ENCODE measurements around the gene CATSPERB. TPM values are rescaled to one million over a fixed set of nuclear protein-coding genes. Genes with fewer than 3 reads are reported as not detected.
"Not testable (repeated sequence)": the region's sequence is repeated elsewhere in the genome, so short reads cannot be mapped to it uniquely, and the experiment has no call there.

The CATSPERB gene, protein sequence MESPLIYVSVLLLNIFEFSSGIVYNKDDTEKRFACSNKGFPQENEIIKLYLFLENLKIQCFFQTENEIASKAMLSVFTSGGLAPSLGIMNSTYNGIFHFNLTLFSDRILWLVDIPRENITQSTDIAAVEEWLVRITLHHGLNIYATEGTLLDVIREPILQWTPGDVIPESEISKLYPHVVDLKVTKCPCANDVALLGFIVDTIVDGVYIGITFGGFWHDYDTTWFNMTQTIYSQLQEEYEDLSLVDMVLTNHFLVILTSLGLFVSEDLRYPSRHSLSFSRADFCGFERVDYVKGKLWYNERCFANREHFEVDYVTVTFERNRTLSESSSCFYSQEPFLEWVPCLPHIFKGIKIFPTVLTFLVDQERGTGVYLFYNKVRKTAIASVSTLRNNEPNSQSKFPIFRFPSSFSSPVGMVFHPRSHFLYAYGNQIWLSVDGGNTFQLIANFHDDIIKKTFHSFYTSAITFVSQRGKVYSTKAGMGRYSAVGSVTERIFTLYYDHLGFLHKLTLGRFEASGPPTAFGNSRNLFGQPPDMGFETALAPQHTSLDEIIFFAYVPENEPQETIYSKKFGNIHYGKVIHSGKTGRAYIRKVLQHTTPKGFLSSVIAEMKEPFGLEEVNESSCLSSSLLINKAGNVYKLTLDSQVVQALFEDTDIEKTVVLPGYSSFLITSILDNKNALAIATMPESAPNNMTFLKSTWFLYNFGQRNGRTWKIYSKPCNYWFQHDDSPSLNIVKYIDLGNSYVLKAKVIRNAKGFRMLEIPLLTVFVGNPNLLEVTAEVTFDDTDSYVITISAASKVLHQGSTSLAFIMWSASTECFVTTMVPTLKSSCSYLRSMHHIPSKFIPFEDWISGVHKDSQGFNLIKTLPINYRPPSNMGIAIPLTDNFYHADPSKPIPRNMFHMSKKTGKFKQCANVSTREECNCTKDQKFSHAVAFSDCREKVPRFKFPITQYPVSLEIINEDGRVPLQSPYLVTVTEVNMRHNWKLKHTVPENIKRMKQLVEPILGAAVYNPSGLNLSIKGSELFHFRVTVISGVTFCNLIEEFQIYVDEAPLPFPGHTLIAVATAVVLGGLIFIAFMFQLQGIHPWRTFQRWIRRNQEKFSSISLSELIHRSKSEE
- not detected for polyA plus RNA-seq (2013, experiment 1 of 2; ENCODE audit: insufficient read length)
- not detected for polyA plus RNA-seq (2013, experiment 2 of 2; ENCODE audit: insufficient read length)

DNA sequence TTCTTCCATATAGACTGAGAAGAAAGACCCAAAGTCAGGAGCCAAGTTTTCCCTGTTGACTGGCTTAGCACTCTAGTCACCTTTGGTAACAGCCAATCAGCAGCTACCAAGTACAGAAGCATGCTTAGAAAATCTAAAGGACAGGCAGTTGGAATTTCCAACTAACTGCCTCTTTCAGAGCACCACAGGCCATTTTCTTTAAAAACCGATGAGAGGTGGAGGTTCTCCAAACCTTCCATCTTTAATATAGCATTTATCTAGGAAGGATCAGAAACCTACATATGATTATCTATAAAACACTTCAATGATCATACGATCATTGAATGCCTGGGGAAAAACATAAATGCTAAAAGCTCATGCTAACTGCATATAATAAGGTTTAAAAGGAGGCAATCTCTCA, at the start of gene CATSPERB:
CATSPERB (minus strand) TSS at position 101 of the 400 bp plus-strand sequence. CDS start 2,607 bp downstream, outside the sequence.
- DNase-seq: no peak

DNA sequence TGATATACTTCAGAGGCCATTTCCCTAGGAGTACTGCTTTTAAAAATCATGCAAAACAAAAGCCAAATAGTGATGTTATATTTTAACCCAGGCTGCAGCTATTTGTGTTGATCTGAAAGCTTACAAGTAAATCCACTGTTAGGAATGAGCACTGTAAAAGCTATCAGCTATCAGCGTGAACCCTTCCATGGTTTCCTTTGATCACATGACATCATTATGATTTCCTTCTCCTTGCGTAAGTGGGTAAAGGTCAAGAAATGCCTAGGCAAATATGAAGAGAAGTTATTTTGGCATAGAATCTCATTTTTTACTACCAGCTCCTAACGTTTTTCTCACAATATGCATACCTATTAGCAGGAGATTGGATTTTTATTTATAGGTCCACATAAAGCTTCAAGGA, 48.6 kb upstream of the CATSPERB start:
- no peak for DNase-seq

DNA sequence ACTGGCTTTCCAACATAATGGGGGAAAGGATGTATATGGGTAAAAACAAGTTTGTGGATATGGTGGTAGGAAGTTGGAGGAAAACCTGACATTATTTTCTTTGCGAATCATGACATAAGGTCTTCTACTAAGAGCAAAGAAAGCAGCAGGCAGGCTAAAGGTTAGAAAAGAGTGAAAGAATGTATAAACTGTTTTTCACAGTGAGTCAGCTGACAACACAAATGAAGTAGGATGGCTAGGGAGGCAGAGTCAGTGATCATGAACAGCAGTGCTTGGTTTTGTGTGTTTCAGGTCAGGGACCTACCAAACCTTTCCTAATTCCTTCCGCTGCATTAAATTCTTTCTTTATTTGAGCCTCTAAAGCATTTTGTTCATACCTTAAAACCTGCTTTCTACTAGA, 46.3 kb upstream of the CATSPERB start:
- DNase-seq: no peak

DNA sequence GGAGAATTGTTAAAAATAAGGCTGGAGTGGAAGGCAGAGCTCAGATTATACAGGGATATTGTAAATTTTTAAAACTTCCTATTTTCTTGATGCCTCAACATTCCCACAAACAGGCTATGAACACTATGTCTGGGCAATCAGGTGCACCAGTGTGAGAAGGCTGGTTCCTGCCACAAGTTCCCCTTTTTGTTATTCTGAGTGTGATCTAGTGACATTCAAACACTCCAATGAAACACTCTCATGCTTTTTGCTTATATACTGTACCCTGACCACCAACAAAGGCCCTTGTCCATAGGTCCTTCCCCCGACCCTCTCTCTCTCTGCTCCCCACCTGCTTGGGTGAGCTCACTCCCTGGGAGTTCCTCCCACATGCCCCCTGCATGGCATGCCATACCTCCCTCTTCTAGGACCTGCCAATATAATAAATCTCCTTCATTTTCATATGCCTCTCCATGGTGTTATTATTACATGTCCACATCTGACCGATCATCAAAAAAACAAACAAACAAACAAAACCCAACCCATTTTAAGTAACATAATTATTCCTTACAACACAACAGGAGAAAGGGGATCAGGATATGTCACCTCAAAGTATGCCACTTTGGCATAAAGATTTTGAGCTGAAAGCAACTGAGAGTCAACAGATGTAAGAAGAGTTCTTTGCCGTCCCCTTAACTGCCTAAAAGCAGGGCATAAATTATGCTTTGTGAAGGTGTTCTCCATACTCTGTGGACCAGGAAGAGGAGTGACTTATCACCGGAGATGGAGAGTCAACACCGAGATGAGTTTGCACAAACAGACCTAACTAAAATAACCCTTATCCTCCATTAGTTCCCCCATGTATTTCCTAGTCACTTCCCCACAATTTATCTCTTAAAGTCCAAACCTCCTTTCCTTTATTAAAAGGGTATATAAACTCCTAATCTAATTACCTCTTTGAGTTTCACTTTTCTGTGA, 42.5 kb upstream of the CATSPERB start:
- DNase-seq: no peak

DNA sequence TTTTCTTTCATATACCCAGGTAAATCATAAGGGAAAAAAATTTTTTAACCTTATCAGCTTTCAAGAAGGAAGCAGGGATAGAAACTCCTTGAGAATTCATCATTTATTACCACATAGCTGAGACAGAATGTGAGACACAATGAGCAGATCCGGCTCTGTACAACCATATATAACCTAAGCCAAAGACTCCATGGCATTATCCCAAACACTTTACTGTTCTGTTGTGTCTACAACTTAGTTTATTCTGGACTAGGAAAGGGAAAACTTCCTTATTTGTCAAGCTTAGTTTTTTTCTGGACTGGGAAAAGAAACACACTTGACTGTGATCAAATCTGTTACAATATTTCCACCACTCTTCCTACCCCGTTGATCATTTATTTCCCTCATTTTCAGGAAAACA, 38.3 kb upstream of the CATSPERB start:
- no peak for DNase-seq

DNA sequence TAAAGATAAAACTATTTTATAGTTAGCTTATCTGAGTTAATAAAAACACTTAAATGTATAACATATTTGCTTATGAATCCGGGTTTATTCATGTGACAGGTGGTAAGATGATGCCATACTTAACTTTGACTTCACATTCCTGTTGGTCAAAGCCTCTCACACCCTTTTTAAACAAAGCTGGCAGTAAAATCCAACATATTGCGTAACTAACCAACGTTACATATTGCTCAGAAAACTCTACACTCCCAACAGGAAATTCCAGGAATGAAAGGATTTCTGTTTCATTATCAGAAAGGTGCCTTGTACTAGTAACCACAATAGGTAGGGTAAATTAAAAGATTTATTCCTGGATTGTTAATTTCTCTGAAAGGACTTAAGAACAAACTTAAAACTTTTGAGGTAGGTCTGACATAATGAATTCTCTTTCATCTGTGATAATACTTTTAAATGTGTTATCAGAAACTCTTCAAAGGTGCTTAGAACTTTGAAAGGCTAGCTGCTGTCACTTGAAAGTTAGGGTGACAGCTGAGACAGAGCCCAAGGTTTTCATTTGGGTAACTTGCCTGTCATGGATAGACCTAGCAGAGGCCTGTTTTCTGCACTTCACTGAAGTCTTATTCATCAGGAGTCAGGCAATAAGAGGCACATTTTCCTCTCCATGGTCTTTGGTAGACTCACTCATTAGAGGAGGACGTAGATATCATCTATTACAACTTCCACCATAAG, 23.8 kb upstream of the CATSPERB start:
- DNase-seq: no peak

DNA sequence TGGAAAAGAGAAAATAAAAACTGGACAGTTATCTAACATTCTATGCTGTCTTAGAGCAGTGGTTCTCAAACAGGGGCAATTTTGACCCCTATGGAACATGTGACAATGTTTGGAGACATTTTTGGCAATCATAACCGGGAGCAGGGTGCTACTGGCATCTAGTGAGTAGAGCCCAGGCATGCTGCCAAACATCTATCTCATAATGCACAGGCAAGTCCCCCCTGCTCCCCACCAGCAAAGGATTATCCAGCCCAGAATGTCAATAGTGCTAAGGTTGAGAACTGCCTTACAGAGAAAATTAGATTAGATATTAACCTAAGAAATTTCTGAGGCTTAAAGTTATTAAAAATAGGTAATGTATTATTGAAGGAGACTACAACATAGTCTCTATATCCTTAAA, 22.9 kb upstream of the CATSPERB start:
- no peak for DNase-seq

DNA sequence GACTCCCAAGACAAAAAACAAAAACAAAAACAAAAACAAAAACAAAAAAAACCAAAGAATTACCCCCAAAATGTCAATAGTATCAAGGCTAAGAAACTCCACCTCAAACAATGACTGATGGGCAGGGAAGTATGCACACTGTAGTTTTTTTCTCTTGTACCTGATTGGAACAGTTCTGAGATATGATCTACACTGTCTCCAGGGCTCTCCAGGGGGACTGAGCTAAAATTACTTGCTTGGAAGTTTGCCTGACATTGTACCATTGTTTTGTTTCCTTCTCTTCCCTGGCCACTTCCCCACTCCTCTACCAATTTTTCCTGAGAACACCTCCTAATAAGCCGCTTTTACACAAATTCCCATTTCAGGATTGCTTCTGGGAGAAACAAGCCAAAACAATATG, 22.3 kb upstream of the CATSPERB start:
- no peak for DNase-seq

DNA sequence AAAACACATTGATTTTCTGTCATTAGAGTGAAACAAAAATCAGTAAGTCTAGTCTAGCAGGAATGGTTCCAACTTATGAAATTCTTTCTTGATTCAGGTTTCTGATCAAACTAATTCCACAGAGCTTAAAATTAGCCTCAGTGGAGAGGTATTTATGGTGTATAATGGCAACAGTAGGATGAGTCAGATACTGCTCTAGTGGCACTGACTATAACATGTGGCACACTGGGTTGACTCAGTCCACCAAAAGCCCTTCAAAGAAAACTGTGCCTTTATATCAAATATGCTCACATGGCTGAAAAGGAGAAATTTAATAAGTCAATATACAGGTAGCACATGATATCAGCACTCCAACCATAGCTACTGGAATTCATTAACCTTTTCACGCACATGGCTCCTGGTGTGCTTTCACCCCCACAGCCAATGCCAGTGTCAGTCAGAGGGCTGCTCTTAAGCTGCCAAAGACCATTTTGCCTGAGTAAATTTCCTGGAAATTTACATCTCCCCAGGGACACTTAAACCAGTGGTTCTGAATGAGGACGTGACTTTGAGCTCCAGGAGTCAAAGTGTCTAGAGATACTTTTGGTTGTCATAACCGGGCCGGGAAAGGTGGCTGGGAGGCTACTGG, 21.7 kb upstream of the CATSPERB start:
- DNase-seq: peak; percentile 8

DNA sequence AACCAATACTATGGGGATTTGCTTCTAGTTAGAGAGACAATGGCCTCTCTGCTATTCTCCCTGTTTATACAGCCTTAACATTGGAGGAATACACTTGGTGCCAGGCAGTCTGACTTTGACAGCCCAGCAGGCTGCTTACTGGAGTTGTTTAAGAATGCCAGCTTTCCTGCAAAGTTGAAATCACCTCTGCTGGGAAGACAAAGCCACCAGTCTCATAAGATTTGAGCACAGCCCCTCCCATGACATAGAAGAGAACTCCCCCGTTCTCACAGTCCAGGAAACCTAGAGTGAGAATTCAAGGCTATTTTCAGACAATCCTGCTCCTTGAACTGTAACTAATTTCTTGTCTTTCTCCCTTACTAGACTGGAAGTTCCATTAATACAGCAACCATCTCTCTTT, 21.1 kb upstream of the CATSPERB start:
- DNase-seq: no peak

DNA sequence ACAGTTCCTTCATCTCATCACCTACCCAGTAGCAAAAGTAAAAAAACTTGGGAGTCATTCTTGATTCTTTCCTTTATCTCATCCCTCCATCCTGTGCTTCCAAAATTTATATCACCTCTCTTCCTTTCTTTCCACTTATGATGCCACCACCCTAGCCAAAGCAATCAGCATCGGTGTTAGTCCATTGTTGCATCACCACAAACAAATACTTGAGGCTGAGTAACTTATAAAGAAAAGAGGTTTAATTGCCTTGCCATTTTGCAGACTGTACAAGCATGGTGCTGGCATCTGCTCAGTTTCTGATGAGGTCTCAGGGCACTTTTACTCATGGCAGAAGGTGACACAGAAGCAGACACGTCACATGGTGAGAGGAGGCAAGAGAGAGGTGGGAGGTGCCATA, 19.8 kb upstream of the CATSPERB start:
- no peak for DNase-seq

DNA sequence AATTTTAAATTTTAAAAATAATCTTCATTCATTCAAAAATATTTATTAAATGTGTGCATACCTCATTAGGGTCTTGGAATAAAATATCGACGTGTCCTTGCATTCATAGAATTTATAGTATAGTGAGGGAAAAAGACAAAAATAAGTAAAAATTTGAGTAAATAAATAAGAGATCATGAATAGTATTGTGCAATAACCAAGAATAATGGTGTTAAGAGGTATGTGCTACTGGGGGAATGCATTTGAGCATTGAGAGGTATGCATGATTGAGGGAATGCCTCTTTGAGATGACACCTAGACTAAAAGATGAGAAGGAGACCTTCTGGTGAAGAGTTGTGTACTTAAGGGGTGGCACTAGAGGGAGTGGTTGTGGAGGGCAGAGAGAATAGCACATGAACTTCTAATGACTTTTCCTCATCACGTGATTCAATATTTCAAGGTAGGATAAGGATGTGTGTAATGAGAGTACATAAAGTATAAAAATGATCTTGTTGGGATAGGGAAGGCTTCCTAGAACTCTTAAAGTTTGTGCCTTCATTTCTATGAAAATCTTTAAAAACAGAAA, 18.8 kb upstream of the CATSPERB start:
- no peak for DNase-seq

DNA sequence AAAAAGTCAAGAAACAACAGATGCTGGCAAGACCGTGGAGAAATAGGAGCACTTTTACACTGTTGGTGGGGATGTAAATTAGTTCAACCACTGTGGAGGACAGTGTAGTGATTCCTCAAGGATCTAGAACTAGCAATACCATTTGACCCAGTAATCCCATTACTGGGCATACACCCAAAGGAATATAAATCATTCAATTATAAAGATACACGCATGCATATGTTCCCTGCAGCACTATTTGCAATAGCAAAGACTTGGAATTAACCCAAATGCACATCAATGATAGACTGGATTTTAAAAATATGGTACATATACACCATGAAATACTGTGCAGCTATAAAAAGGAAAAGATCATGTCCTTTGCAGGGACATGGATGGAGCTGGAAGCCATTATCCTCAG, 18.0 kb upstream of the CATSPERB start:
- no peak for DNase-seq

DNA sequence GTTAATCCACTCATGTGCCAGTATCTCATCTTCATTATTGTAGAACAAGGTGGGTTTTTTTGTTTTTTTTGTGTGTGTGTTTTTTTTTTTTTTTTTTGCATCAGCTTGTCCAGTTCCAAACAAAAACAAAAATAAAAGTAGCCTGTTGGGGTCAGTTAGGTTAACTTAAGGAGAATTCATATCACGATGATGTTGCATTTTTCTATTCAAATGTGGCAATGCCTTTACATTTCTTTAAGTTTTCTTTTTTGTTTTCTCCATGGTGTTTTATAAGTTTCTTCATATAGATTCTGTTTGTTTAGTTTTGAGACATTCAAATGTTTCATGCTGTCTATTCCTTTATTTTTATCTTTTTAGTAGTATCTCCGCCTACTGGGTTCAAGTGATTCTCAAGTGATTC, 16.2 kb upstream of the CATSPERB start:
- no peak for DNase-seq

DNA sequence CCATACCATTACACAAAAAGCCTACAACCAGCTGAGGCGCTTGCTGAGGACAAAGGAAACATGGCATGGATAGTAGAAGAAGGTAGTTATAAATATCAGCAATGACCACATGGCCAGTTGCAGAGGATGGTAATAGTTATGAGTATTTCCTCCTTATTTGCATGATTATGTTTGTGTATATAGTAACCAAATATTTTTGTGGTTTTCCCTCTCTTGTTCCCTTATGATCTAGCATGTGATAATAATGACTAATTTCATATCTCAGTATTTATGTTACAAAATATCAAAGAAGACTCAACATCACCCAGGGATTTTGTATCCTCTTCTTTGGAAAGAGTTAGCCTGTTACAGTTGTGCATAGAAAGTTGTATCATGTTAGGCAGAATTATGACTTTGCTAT, 13.5 kb upstream of the CATSPERB start:
- no peak for DNase-seq

DNA sequence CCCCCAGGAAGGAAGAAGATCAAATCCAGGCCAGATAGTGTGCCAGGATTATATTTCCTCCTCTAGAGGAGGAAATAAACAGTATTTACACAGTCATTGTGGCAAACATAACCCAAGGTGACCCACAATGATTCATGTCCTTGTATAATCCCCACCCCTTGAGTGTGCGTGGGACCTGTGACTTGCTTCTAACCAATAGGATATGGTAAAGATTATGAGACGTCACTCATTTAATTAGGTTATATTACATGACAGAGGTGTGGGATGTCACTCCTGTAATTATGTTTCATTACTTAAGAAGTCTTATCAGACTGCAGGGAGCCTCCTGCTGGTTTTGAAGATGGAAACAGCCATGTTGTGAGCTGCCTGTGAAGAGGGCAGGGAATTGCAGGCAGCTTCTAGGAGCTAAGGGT, 12.2 kb upstream of the CATSPERB start:
- no peak for DNase-seq

DNA sequence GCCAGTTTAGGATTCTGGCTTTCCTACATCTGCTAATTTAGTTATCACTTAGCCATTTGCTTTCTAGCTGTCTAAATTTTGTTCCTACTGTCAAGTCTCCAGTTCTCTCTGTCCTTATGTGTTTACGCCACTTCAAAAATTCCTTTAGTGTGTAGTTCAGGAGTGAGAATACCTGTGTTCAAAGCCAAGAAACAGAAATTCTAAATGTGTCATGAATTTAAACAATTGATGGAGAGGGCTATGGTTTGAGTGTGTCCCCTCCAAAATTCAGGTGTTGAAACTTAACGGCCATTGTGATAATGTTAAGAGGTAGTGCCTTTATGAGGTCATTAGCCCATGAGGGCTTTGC, 11.4 kb upstream of the CATSPERB start:
- no peak for DNase-seq

DNA sequence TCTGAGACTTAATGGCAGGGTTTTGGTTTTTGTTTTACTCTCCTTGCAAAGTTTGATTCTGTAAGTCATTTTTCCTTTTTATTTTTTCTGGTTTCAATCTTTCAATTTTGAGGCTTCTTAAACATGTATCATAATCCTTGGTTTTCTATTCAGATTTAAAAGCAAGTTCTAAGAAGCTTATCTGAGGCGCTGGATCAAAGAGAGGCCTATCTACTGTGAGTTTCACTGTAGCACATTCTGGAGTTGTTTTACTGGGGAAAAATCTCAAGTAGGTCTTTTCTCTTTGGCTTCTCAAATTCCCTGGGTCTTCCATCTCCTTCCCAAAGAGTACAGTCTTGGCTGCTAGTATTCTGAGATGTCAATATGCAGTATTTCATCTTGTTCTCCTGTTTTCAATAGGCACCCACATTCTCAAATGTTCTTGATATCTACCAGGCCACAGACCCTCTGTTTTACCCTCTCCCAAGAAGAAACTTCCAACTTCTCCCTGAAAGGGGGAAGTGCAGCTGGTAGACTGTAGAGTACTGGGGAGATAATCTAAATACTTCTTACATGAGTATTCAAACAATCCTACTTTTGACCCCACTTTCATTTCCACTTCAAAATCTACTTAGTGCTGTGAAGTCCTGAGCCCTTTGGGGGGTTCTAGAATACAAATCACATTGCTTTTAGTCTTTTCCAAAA, 10.9 kb upstream of the CATSPERB start:
- no peak for DNase-seq

DNA sequence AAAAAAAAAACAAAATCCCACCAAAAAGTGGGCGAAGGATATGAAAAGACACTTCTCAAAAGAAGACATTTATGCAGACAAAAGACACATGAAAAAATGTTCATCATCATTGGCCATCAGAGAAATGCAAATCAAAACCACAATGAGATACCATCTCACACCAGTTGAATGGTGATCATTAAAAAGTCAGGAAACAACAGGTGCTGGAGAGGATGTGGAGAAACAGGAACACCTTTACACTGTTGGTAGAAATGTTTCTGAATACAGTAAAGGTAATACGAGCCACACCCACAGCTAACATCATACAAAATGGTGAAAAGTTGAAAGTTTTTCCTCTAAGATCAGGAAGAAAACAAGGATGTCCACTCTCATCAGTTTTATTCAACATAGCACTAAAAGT, 8.0 kb upstream of the CATSPERB start:
- DNase-seq: not testable (repeated sequence)

DNA sequence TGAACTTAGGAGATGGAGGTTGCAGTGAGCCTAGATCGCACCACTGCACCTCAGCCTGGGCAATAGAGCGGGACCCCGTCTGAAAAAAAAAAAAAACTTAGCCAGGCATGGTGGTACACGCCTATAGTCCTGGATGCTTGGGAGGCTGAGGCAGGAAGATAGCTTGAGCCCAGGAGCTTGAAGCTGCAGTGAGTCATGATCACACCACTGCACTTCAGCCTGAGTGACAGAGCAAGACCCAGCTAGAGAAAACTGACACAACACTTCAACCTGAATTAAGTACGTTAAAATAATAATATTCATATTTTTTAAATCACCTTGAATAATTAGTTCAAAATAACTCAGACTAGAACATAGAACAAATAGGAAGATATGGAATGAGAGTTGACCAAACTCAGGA, 5.7 kb upstream of the CATSPERB start:
- no peak for DNase-seq

Measured in fibroblast of skin of back (primary cell).